GM21423 (cell line): Measurements from ENCODE around the gene SDK2.
"Not testable (repeated sequence)": the region's sequence is repeated elsewhere in the genome, so short reads cannot be mapped to it uniquely, and the experiment has no call there.

Source experiments
- ATAC-seq: cut with Tn5 transposase; IDR thresholded peaks from one replicate; pipeline ENCODE4 v1.9.1; 2021; ENCODE audit warnings: mild to moderate bottlenecking, moderate library complexity; ENCODE audit not compliant: unreplicated experiment

Gene SDK2

GRCh38 chr17:73371836-73372235, 272.4 kb downstream of the SDK2 start:
- ATAC-seq = no peak

DNA sequence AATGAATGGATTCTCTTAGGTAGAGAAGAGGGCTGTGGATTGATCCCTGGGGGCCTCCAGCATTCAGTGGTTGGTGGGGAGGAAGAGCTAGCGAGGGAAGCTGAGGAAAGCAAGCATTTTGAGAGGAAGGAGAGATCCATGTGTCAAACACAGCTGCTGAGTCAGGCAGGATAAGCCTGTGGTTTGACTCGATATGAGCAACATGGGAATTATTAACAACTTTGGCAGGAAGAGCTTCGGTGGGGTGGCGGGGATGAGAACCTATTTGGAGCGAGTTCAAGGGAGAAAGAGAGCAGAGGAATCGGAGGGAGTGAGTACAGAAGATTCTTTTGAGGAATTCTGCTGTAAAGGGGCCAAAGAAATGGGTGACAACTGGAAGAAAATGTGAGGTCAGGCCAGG, 273.0 kb downstream of the SDK2 start:
- no peak for ATAC-seq

- not testable (repeated sequence) for ATAC-seq
Measured at GRCh38 chr17:73369817-73370490, 274.3 kb downstream of the SDK2 start.

GRCh38 chr17:73369111-73369521, 275.1 kb downstream of the SDK2 start:
- ATAC-seq = no peak

DNA sequence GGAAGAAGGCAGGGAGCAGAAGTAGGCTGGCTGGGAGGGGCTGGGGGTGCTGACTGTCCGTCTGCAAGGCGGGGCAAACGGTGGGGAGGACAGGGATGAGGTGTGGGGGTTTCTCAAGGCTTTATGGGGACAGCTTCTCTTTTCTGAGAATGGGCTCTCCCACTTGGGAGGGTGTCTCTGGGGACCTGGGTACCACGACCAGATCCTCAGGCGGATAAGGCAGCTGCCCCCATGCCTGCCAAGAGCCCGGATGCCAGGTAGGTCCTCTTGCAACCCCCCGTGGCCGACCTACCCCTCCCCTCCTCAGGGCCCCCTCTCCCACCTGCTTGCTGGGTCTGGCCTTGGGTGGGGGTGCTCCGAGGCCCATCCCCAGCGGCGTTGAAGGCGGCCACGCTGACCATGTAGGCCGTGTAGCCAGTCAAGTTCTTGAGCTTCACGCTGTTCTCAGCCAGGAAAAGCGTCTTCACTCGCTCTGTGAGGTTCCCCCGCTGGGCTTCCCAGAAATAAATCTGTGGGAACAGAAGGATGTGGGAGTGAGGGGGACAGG, 276.1 kb downstream of the SDK2 start:
- no peak for ATAC-seq

DNA sequence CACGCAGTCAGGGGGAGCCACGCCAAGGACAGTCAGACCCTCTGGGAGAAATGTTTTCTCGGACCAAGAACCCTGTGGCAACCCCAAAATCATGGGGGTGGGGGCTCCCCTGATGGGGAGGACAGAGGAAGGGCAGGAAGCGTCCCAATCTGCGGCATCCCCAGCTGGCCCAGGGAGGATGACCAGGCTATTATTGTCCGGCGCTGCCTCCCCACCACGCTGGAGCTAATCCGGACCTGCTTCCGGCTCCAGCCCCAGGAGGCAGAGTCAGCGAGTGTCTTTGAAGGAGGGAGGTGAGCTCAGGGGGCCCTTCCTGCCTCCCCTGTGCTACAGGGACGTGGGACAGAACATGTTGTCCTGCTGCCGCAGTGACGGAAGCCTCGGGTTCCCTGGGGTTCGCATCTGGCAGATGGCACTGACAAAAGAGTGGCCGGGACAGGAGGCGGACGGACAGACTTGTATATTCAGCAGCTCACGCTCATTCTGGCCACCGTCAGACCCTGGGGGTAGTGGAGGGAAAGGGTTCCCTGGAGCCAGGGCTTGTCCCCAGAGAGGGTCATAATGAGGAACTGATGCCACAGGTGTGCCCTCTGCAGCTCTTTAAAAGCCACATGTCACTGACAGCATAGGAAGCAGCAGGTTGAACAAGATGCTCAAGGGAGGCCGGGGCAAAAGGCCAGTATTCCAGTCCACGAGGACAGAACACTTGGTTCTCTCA, 278.2 kb downstream of the SDK2 start:
- ATAC-seq = no peak

- ATAC-seq = no peak
Measured at GRCh38 chr17:73365301-73365874, 278.9 kb downstream of the SDK2 start.

DNA sequence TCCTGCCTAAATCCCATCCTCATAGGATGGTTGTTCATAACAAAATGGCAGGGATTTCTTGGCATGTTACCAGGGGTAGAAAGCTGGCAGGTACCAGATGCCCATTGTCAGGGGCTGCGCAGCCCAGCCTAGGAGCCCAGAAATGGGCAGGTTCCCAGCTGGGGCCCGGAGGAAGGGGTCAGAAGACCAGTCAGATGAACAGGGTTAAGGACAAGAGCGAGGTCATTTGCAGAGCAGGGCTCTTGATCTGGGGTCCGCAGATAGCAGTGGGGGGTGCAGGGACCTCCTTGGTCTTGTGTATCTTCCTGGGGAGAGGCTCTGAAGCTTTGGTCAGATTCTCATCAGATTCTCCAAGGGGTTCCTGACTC, 280.1 kb downstream of the SDK2 start:
- ATAC-seq = no peak

- no peak for ATAC-seq
Measured at GRCh38 chr17:73363442-73364154, 280.6 kb downstream of the SDK2 start.

DNA sequence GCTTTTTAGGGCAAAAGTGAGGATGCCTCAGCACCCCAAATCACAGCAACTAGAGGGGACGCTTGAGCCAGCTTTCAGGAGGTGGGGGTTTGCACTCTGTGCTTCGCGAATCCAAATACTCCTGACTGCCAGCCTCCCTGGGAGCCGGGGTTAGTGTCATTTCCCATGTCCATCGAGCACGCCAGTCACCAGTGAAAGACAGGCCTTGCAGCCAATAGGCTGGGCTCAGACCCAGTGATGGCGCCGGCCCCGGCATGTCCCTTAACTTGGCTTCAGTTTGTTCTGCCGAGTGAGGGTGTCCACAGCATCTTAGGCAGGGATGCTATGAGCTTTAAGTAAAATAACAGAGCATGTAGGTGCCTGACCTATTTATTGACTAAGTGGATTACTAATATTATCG, 281.5 kb downstream of the SDK2 start:
- no peak for ATAC-seq

GRCh38 chr17:73360961-73361761, 283.1 kb downstream of the SDK2 start:
- no peak for ATAC-seq

- no peak for ATAC-seq
Measured at GRCh38 chr17:73359987-73360410, 284.2 kb downstream of the SDK2 start.

- ATAC-seq = no peak
Measured at GRCh38 chr17:73359352-73359751, 284.9 kb downstream of the SDK2 start.

- no peak for ATAC-seq
Measured at GRCh38 chr17:73358668-73359067, 285.6 kb downstream of the SDK2 start.

DNA sequence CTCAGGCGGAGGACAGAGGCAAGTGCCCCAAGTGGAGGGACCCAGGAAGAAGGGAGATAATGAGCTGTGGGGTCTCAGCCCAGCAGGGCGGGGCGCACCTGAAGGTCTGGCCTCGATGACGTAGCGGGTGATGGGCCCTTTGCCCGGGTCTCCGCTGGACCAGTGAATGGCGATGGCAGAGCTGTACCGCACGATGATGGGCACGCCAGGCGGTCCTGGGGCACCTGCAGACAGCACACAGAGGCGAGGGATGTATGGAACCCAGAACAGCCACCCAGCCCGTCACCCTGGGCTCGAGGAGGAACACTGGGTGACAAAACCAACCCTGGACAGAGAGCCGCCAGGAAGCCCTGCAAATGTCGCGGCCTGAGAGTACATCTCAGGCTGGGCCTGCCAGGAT, 286.3 kb downstream of the SDK2 start:
- no peak for ATAC-seq

GRCh38 chr17:73357318-73357717, 286.9 kb downstream of the SDK2 start:
- ATAC-seq = no peak

GRCh38 chr17:73356561-73357170, 287.6 kb downstream of the SDK2 start:
- no peak for ATAC-seq

- ATAC-seq = no peak
Measured at GRCh38 chr17:73354423-73355284, 289.6 kb downstream of the SDK2 start.

DNA sequence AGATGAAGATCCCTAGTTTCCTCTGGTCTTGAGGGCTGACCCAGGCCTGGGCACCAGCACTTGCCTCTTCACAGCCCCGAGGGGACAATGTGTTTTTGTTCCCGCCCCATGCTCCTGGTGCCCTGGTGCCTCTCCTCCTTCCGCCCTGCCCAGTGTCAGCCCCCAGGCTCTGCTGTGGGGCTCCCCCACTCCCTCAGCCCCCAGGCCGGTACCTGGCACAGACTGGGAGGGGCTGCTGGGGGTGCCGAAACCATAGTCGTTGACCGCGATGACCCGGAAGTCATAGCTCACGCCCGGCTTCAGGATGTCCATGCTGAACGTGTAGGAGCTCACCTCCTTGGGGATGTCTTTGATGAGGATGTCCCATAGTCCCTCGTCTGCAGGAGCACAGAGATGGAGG, 292.0 kb downstream of the SDK2 start:
- ATAC-seq = no peak
